WTC11 (cell line): ENCODE results near the gene RFTN1. TPM values are rescaled to one million over a fixed set of nuclear protein-coding genes. Genes with fewer than 3 reads are reported as not detected.

Source experiments
- ATAC-seq: fragments of 200-7000 bp; cut with Tn5 transposase; 2 replicates; pipeline ENCODE4 v1.10.0; 2021; ENCODE audit warnings: mild to moderate bottlenecking, moderate library complexity
- CTCF ChIA-PET: fragments of 300-600 bp; sonication (Branson Sonifier 250); formaldehyde crosslinking; loops from one replicate; lab custom pipeline; 2021; ENCODE audit warnings: antibody characterized with exemption; lab: Charles Lee
- POLR2A ChIA-PET: fragments of 350-600 bp; sonication (Branson Sonifier 250); formaldehyde crosslinking; loops from one replicate; lab custom pipeline; 2021; ENCODE audit warnings: antibody characterized with exemption; lab: Charles Lee
- DNase-seq: peaks from one replicate; pipeline ENCODE4 v3.0.0; 2021; ENCODE audit warnings: low spot score
- H3K27ac Mint-ChIP-seq: 2 replicates; pipeline ENCODE4 v1.8.0; 2021; ENCODE audit warnings: mixed read lengths
- H3K27me3 Mint-ChIP-seq: 2 replicates; pipeline ENCODE4 v1.8.0; 2021; ENCODE audit warnings: low read depth, mild to moderate bottlenecking, moderate library complexity, mixed read lengths
- H3K36me3 Mint-ChIP-seq: 2 replicates; pipeline ENCODE4 v1.8.0; 2021; ENCODE audit warnings: mixed read lengths
- H3K4me1 Mint-ChIP-seq: 2 replicates; pipeline ENCODE4 v1.8.0; 2022; ENCODE audit warnings: mixed read lengths
- H3K4me3 Mint-ChIP-seq: 2 replicates; pipeline ENCODE4 v1.8.0; 2021; ENCODE audit warnings: mild to moderate bottlenecking, moderate library complexity, mixed read lengths
- H3K9me3 Mint-ChIP-seq: 2 replicates; pipeline ENCODE4 v1.8.0; 2021; ENCODE audit warnings: mixed read lengths
- E2F4 ChIP-seq: sonication (generic); formaldehyde crosslinking; IDR thresholded peaks from 2 replicates; pipeline ENCODE4 v1.8.1; 2022; ENCODE audit warnings: low read depth, mild to moderate bottlenecking, moderate library complexity, missing genetic modification reagents, borderline replicate concordance
- ELF4 ChIP-seq: sonication (generic); formaldehyde crosslinking; IDR thresholded peaks from 2 replicates; pipeline ENCODE4 v1.8.1; 2022; ENCODE audit warnings: low read depth, mild to moderate bottlenecking, moderate library complexity, missing genetic modification reagents
- FOXJ3 ChIP-seq: sonication (generic); formaldehyde crosslinking; IDR thresholded peaks from 2 replicates; pipeline ENCODE4 v1.9.0; 2021; ENCODE audit warnings: missing genetic modification reagents, mild to moderate bottlenecking, borderline replicate concordance
- GRHL2 ChIP-seq: fragments of 250-450 bp; sonication (Bioruptor Pico); IDR thresholded peaks from 2 replicates; pipeline ENCODE4 v1.8.0; 2022; ENCODE audit warnings: mild to moderate bottlenecking, moderate library complexity; ENCODE audit not compliant: insufficient replicate concordance, severe bottlenecking
- MYBL2 ChIP-seq: sonication (generic); formaldehyde crosslinking; IDR thresholded peaks from 2 replicates; pipeline ENCODE4 v1.8.1; 2023; ENCODE audit warnings: mild to moderate bottlenecking, moderate library complexity, missing genetic modification reagents
- NFATC4 ChIP-seq: fragments of 250-450 bp; sonication (Bioruptor Pico); IDR thresholded peaks from 2 replicates; pipeline ENCODE4 v1.9.0; 2021; ENCODE audit warnings: mild to moderate bottlenecking
- NFE2L1 ChIP-seq: sonication (generic); formaldehyde crosslinking; IDR thresholded peaks from 2 replicates; pipeline ENCODE4 v1.8.1; 2023; ENCODE audit warnings: missing genetic modification reagents
- NFYB ChIP-seq: sonication (generic); formaldehyde crosslinking; conservative IDR thresholded peaks from 2 replicates; pipeline ENCODE4 v1.8.0; 2022; ENCODE audit warnings: low read depth, missing genetic modification reagents
- NR3C1 ChIP-seq: sonication (generic); formaldehyde crosslinking; conservative IDR thresholded peaks from 2 replicates; pipeline ENCODE4 v1.8.1; 2023; ENCODE audit warnings: low read depth, mild to moderate bottlenecking, missing genetic modification reagents
- PRDM15 ChIP-seq: sonication (generic); formaldehyde crosslinking; IDR thresholded peaks from 2 replicates; pipeline ENCODE4 v1.8.0; 2022; ENCODE audit warnings: missing genetic modification reagents
- PRRX2 ChIP-seq: fragments of 250-450 bp; sonication (Bioruptor Pico); IDR thresholded peaks from 2 replicates; pipeline ENCODE4 v1.8.0; 2021; ENCODE audit warnings: mild to moderate bottlenecking
- SOX15 ChIP-seq: fragments of 250-450 bp; sonication (Bioruptor Pico); IDR thresholded peaks from 2 replicates; pipeline ENCODE4 v1.9.0; 2021; ENCODE audit warnings: mild to moderate bottlenecking
- TP53 ChIP-seq: sonication (generic); formaldehyde crosslinking; IDR thresholded peaks from 2 replicates; pipeline ENCODE4 v1.8.1; 2023; ENCODE audit warnings: mild to moderate bottlenecking, missing genetic modification reagents
- ZBTB43 ChIP-seq: sonication (generic); formaldehyde crosslinking; IDR thresholded peaks from 2 replicates; pipeline ENCODE4 v1.8.1; 2023; ENCODE audit warnings: mild to moderate bottlenecking, missing genetic modification reagents
- ZNF121 ChIP-seq: sonication (generic); formaldehyde crosslinking; IDR thresholded peaks from 2 replicates; pipeline ENCODE4 v1.8.0; 2023; ENCODE audit warnings: missing genetic modification reagents
- ZNF232 ChIP-seq: sonication (generic); formaldehyde crosslinking; IDR thresholded peaks from 2 replicates; pipeline ENCODE4 v1.8.0; 2022; ENCODE audit warnings: mild to moderate bottlenecking, missing genetic modification reagents
- ZNF416 ChIP-seq: fragments of 250-450 bp; sonication (Bioruptor Pico); IDR thresholded peaks from 2 replicates; pipeline ENCODE4 v1.9.0; 2021; ENCODE audit warnings: mild to moderate bottlenecking, inconsistent platforms
- total RNA-seq: library from RNA; stranded (reverse); gene quantifications from 3 replicates; pipeline ENCODE4 v1.2.3, GENCODE V29; 2021
- TF ChIP-seq, protein P1 (sequence below): sonication (generic); formaldehyde crosslinking; conservative IDR thresholded peaks from 2 replicates; pipeline ENCODE4 v1.8.1; 2023; ENCODE audit warnings: mild to moderate bottlenecking, low read depth, missing genetic modification reagents, moderate library complexity
- TF ChIP-seq, protein P2 (sequence below): sonication (generic); formaldehyde crosslinking; IDR thresholded peaks from 2 replicates; pipeline ENCODE4 v1.8.0; 2022; ENCODE audit warnings: mild to moderate bottlenecking, missing genetic modification reagents

Gene RFTN1
- total RNA-seq, 1 experiment from 2014 or later: 3.8 TPM

GRCh38 chr3:16548721-16549120, 35.2 kb upstream of the RFTN1 start:
- CTCF ChIA-PET: no interaction called here
- no peak for ATAC-seq

DNA sequence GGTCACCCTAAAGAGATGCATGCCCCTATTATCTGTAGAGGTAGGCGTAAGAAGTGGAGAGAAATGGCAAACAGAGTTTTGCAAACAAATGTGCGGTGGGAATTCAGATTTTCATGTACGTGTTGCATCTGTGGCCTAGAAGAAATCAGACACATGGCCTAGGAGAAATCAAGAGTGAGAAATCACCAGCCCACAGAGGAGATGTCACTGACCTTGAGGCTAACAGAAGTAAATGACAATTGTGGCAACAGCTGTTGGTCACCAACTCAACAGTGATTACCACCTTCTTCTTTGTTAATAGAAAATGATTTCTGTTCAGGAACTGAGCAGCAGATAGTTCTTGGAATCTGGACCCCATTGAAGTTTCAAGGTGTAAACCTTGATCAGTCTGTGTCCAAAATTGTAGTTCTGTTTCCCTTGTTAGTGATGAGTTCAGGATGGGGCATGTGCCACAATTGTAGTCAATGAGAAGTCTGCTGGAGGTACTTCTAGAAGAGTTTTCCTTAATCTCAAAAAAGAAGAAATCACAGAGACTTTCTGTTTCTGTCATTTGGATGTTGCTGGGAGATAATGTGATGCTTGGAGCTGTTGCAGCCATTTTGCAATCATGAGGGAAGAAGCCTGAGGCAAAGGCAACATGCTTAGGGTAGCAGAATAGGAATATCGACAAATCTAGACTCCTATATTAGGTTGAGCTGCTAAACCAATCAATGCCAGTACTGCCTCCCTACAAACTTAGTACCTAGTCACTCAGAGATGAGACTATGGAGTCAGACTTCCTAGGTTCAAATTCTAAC, 34.3 kb upstream of the RFTN1 start:
- H3K4me3 Mint-ChIP-seq: no peak overlapping the region
- no peak for TF ChIP-seq E2F4 (CRISPR knock-in tag)
- TF ChIP-seq FOXJ3 (CRISPR knock-in tag): no peak
- TF ChIP-seq GRHL2 (CRISPR knock-in tag): no peak
- TF ChIP-seq PRDM15: no peak
- no peak for TF ChIP-seq ZNF416 (CRISPR knock-in tag)
- TF ChIP-seq NFYB: no peak
- TF ChIP-seq NR3C1 (CRISPR knock-in tag): no peak
- TF ChIP-seq ELF4 (CRISPR knock-in tag): no peak
- TF ChIP-seq, protein P1, sequence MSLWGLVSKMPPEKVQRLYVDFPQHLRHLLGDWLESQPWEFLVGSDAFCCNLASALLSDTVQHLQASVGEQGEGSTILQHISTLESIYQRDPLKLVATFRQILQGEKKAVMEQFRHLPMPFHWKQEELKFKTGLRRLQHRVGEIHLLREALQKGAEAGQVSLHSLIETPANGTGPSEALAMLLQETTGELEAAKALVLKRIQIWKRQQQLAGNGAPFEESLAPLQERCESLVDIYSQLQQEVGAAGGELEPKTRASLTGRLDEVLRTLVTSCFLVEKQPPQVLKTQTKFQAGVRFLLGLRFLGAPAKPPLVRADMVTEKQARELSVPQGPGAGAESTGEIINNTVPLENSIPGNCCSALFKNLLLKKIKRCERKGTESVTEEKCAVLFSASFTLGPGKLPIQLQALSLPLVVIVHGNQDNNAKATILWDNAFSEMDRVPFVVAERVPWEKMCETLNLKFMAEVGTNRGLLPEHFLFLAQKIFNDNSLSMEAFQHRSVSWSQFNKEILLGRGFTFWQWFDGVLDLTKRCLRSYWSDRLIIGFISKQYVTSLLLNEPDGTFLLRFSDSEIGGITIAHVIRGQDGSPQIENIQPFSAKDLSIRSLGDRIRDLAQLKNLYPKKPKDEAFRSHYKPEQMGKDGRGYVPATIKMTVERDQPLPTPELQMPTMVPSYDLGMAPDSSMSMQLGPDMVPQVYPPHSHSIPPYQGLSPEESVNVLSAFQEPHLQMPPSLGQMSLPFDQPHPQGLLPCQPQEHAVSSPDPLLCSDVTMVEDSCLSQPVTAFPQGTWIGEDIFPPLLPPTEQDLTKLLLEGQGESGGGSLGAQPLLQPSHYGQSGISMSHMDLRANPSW (CRISPR knock-in tag): no peak
- TF ChIP-seq ZBTB43 (CRISPR knock-in tag): no peak
- no peak for TF ChIP-seq SOX15
- TF ChIP-seq ZNF232 (CRISPR knock-in tag): no peak
- TF ChIP-seq ZNF121 (CRISPR knock-in tag): no peak
- TF ChIP-seq PRRX2 (CRISPR knock-in tag): no peak
- TF ChIP-seq TP53 (CRISPR knock-in tag): no peak
- no peak for TF ChIP-seq NFATC4
- TF ChIP-seq, all 79 proteins: peak for 0
- CTCF ChIA-PET: no interaction called here
- POLR2A ChIA-PET: no interaction called here
- no peak overlapping the region for H3K27ac Mint-ChIP-seq
- H3K9me3 Mint-ChIP-seq: peaks cover 4% of the 10 kb centered on the region; the same call in 1 of the 2 replicates
- no peak for DNase-seq
- ATAC-seq: no peak
- no peaks in the 10 kb centered on the region for H3K36me3 Mint-ChIP-seq
- no peaks in the 10 kb centered on the region; the same call in 1 of the 2 replicates for H3K27me3 Mint-ChIP-seq
- H3K4me1 Mint-ChIP-seq: peaks cover 19% of the 10 kb centered on the region

More at GRCh38 chr3:16548721-16549120, 35.2 kb upstream of the RFTN1 start:
- no peaks in the 10 kb centered on the region for H3K36me3 Mint-ChIP-seq
- TF ChIP-seq MYBL2 (CRISPR knock-in tag) (no peak), ZNF232 (CRISPR knock-in tag) (no peak), FOXJ3 (CRISPR knock-in tag) (no peak), NFE2L1 (CRISPR knock-in tag) (no peak)
- TF ChIP-seq, protein P2, sequence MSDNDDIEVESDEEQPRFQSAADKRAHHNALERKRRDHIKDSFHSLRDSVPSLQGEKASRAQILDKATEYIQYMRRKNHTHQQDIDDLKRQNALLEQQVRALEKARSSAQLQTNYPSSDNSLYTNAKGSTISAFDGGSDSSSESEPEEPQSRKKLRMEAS: no peak
- TF ChIP-seq, all 79 proteins: peak for 0
- no peak overlapping the region for H3K27ac Mint-ChIP-seq
- POLR2A ChIA-PET: no interaction called here
- H3K4me3 Mint-ChIP-seq: no peak overlapping the region
- DNase-seq: no peak
- H3K4me1 Mint-ChIP-seq: peaks cover 19% of the 10 kb centered on the region
- peaks cover 5% of the 10 kb centered on the region for H3K9me3 Mint-ChIP-seq
- peaks cover under 1% of the 10 kb centered on the region; the same call in 1 of the 2 replicates for H3K27me3 Mint-ChIP-seq
